ENCODE measurements around the gene ARL13B. TPM values are rescaled to one million over a fixed set of nuclear protein-coding genes. Genes with fewer than 3 reads are reported as not detected.
"Not testable (repeated sequence)": the region's sequence is repeated elsewhere in the genome, so short reads cannot be mapped to it uniquely, and the experiment has no call there.

The ARL13B gene
- total RNA-seq, 1 donor from 2014 or later, result 8.9 TPM

DNA sequence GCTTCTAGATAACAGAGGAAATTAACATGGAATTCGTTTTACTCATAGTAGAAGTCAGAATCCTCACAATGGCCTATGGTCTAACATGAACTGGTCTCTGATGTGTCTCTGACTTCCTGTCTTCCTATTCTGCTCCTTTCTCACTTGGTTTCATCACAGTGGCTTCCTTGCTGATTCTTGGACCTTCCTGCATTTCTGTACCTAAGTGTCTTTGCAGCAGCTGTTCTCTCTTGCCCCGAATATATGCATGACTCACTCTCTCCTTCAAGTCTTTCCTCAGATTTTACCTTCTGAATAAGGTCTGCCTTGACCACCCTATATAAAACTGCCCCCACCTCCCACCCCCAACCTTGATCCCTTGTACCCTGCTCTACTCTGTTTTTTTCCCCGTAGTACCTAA lies 14.1 kb downstream of the ARL13B start:
- no peak for DNase-seq (ENCODE audit: low spot score)

DNA sequence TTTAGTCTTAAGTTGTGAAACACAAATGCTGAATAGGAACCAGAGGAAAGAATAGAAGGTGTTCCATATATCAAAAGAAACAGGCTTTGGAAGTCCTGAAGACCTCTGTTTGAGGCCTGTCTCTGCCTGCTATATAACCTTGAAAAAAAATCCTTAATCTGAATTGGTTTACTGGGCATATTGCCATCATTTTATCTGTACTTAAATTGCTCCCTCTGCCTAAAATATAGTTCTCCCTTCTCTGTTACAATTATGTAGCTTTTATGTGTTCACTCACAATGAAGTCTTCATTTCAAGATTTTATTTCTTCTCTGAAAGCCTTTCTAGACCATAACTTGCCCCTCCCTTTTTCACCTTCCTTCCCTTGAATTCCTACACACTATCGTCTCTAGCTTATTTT lies 21.2 kb downstream of the ARL13B start:
- DNase-seq (ENCODE audit: low spot score), result no peak

DNA sequence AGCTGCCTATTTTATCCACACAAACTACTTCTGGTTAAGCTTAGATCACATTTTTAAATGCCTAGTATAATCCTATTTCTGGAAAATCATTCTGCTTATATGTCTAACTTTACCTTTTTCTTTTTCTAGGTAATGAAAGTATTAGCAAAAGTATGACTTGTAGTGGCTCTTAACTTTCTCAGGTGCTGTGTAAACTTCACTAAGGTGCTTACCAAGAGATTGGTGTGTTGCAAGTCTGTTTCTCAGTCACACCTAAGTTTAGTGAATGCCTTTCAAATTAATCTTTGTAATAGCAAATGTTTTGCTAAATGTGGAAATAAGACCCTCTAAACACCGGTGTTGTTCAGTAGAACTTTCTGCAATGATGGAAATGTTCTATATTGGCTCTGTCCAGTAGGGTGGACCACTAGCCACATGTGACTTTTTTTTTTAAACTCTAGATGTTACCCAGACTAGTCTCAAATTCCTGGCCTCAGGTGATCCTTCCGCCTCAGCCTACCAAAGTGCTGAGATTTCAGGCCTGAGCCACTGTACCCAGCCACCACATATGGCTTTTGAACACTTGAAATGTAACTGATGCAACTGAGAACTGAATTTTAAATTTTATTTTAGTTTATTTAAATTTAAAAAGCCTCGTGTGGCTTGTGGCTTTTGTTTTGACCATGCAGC lies 22.0 kb downstream of the ARL13B start:
- no peak for DNase-seq (ENCODE audit: low spot score)

DNA sequence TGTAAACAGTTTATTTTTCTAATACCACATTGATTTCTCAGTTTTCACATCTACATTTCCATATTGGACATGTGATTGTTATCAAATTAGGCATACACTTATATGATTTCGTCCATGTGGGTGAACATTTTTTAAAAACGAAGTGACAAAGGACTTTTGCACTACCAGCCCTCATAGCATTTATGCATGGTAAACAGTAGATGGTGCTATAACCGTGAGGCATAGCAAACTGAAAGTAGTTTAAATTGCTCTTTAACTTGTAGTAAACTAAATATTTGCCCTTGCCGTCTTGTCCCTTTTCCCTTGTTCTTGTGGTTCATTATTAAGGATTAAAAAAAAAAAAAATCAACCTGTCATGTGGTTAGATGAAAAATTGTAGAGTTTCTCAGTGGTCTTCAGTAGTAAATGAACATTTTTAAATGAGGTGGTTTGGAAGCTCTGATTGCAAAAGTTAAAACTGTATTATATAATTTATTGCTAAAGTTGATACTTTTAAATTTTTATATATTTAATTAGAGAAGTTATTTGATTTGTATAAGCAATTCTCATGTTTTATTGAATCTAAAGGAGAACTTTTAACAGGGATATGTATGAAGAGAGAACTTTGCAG lies 24.5 kb downstream of the ARL13B start:
- no peak for DNase-seq (ENCODE audit: low spot score)

DNA sequence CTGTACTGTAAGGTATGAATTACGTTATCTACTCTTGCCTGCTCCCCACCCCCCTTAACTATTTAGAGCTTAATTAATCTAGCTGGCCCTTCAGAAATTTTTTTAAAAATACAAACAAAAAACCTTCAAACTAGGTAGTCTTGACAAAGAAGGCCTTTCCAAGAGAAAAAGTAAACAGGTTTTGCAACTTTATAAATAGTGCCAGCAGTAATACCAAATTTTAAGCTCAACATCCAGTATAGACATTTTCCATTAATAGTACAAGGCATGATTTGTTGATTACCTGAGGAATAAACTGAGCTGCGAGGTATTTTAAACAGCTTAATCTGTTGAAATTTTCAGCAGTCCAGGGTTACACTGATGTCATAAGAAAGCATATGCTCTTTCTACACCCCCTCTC lies 28.3 kb downstream of the ARL13B start:
- no peak for DNase-seq (ENCODE audit: low spot score)

DNA sequence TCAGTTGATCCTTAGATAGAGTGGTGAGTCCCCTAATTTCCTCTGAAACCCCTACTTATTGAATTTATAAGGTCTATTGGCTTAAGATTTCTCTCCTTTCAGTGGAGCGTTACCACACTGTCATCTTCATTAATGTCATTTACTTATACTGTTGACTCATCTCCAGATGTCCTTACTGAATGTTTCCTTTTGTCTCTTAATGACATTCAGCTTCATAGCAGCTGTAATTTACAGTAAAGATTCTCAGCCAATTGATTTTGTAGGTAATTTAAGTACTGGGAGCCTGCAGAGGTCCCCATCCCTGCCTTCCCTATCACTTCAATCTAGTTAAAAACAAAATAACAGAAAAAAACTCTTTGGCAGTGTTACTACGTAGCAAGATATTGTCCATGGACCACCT lies 29.7 kb downstream of the ARL13B start:
- DNase-seq (ENCODE audit: low spot score), result no peak

DNA sequence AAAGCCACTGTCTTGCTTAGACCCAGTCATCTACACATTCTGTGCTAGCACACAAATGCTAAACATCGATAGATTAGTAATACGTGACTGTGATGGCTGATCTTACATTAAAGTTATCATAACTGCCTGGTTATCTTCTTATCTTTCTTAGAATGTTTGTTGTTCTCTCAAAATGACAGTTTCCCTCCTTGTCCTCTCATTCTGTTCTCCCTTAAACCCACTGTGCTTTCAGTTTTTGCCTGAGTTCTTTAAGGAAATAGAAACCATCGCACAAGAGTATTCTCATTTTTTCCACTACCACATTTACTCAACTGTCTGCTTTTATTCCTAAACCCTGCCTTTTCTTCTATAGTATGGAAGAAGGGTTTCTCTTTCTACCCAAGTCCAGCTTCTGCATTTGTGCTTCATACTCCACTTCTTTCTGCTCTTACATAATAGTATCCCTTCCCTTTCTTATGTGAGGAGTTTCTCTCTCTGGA lies 31.3 kb downstream of the ARL13B start:
- no peak for DNase-seq (ENCODE audit: low spot score)

DNA sequence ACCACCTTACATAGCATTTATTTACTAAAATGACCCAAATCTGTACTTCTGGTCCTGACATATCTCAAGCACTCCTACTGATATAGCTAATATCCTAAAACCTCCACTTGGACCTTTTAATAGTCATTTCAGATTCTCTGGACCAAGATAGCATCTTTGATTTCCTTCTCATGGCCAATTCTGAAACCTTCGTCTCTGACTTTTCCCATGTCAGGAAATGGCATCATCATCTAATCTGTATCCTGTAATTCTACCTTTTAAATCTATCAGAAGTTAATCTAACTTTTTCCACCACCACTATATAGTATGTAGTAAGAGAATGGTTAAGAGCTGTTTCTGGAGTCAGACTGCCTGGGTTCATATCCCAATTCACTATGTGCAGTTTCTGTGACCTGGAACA lies 32.2 kb downstream of the ARL13B start:
- no peak for DNase-seq (ENCODE audit: low spot score)

DNA sequence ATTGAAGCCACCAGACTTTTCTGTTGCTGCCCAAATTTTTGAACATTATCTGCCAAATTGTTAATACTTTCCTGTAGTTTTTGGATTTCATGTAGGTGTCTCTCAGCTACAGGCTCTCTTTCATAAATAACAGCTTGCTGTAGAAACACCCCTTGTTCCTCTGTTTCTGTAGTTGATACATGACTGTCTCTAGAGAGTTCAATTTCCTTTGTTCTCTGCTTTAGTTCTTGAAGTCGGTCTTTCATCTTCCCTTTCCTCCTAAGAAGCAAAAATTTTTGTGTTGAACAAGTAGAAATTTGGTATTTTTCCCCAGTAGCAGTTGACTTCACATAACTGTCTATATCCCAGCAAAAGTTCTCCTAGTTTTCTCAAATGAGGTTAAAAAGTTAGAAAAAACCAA lies 35.1 kb downstream of the ARL13B start:
- DNase-seq (ENCODE audit: low spot score), result no peak

DNA sequence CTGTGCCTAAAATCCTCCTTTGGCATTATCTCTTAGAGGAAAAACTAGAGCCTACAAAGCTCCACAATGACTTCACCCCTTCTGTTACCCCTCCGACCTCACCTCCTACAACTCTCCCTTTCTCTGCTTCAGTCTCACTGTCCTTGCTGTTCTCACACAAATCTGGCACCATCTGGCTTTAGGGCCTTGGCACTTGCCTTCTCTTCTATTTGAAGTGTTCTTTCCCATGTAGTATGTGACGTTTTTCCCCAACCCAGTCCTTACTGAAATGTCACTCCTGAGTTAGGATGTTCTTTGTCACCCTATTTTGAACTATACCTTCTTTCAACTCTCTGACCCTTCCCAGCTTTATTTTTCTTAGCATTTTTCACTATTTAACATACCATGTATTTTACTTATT lies 39.7 kb downstream of the ARL13B start:
- no peak for DNase-seq (ENCODE audit: low spot score)

DNA sequence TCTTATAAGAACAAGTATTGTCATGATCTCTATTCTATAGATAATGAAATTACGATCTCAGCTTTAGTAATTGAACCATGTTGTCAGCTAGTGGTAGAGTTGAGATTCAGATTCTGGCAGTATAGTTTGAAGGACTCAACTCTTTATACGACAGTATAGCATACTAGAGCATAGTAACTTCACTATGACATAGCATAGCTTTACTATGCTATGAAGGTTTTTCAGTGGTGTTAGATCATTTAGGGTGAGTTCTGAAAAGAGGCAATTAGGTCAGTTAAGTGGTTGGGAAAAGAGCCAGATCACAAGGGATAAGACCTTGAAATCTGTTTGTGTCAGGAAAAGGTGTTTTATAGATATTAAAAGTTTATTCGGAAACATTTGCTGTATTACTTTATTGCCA lies 40.3 kb downstream of the ARL13B start:
- DNase-seq (ENCODE audit: low spot score), result no peak

DNA sequence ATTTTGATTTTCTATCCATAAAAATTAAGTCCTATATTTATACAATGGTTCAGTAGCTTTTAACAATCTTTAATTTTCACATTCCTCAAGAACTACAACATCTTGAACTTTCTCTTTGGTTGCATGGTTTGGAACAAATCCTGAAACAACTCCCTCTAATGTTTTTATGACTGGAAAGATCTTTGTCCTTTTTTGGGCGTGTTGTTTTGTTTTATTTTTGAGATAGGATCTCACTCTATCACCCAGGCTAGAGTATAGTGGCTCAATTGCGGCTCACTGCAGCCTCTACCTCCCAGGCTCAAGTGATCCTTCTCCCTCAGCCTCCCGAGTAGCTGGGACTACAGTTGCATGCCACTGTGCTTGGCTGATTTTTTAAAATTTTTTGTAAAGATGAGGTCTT lies 44.4 kb downstream of the ARL13B start:
- DNase-seq (ENCODE audit: low spot score), result no peak

DNA sequence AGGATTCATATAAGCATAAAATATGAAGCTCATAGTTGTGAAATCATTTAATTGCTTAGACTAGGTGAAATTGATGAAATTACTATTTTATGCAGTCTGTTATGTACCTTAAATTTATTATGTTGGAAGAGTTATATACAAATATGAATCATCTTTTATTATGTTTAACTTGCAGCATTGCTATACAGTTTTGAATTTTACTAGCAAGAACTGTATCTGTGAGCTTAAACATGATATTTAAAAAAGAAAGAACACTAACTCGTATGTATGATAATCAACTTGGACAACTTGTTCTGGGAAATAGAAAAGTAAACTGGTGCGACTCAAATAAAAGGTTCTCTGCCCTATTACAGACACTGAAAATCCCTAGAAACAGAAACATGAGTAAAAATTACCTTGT lies 46.7 kb downstream of the ARL13B start:
- no peak for DNase-seq (ENCODE audit: low spot score)

DNA sequence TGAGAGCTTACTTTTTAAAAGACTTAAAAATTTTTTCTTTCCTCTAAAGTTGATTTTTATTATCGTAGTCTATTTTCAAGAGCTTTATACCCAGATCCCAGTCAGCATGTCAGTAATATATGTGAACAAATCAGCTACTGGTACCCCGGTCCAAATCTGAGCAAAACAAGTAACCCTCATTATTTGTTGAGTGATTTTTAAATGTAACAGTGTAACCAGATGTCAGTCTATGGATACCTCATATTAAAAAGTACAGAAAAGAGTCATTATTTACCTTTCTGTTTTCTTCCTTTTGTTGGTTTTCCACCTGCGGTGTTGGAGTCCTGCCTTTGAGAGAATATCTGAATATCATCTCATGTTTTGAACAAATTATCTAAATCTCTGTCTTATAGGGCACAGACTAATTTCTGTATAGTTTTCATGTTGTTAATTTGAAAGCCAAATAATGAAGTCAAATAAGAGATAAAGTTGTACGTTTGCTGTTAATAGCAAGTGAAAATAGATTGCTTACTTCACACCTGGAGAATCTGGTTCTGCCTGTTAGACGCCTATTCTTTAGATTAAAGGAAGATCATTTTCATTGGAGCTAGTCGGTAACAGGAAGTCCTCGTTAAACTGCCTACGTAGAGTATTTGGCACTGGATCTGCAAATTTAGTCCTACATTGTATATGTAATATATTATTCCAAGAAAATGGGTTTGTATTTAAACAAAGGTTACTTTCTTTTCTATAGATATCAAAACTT lies 48.3 kb downstream of the ARL13B start, which contains the start of gene STX19:
Gene STX19, minus strand, starts transcription at position 505 of the 745 bp plus-strand sequence. CDS start 13,328 bp downstream, outside the sequence.
- DNase-seq (ENCODE audit: low spot score), result no peak

DNA sequence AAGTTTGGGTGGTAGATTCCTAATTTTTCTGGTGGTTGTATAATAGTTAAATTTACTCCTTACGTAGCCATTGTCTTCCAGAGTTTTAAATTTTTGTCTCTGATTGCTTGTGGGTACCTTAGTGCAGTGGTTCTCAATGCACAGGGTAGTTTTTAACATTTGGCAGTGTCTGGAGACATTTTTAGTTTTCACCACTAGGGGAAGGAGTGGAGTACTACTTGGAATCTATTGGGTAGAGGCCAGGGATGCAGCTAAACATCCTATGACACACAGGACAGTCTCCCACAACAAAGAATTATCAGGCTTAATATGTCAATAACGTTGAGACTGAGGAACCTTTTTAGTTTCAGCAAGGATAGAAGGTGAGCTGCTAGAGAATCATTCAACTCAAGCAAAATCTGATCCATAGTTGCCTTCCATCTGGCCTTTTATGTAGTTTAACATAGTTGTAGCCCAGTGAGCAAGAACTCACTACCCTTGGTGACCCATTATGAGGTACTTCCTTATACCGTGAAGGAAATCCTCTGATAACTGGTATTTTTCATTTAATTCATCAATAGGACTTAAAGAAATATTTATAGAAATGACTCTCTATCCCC lies 57.1 kb downstream of the ARL13B start:
- DNase-seq (ENCODE audit: low spot score), result no peak

DNA sequence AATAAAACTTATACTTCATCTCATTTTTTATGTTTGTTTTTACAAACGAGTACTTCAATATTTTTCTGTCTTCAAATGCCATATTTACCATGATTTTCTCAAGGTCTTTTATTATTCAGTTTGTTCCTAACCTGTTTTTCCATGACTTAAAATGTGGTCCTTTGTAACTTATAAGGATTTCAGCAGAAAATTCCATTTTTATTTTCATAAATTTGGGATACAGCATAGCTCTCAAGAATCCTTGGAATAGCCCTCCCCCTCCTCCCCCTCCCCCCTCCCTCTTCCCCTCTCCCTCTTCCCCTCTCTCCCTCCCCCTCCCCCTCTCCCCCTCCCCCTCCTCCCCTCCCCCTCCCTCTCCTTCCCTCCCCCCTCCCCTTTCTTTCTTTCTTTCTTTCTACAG lies 63.3 kb downstream of the ARL13B start:
- DNase-seq (ENCODE audit: low spot score), result no peak

DNA sequence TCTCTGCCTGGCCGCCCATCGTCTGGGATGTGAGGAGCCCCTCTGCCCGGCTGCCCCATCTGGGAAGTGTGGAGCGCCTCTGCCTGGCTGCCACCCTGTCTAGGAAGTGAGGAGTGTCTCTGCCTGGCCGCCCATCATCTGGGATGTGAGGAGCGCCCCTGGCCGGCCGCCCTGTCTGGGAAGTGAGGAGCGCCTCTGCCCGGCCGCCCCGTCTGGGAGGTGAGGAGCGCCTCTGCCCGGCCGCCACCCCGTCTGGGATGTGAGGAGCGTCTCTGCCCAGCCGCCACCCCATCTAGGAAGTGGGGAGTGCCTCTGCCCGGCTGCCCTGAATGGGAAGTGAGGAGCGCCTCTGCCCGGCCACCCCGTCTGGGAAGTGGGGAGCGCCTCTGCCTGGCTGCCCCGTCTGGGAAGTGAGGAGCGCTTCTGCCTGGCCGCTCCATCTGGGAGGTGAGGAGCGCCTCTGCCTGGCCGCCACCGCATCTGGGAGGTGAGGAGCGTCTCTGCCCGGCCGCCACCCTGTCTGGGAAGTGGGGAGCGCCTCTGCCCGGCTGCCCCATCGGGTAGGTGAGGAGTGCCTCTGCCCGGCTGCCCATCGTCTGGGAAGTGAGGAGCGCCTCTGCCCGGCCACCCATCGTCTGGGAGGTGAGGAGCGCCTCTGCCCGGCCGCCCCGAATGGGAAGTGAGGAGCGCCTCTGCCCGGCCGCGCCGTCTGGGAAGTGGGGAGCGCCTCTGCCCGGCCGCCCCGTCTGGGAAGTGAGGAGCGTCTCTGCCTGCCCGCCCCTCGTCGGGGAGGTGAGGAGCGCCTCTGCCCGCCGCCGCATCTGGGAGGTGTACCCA lies 64.4 kb downstream of the ARL13B start:
- DNase-seq (ENCODE audit: low spot score), result not testable (repeated sequence)

DNA sequence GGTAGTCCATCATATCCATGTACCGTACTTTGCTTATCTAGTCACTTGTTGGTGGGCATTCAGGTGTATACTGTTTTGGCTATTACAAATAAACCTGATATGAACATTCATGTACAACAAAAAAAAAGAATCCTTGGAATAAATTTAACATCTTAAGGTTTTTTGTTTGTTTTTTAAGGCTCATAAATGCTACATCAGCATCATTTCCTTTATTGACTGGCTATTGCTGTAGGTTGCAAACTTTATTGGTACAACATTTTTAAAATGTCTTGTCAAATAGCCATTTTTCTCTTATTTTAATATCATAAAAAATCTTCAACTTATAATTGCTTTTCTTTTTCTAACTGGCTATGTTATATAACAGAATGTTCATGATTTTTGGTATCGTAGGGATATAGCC lies 66.6 kb downstream of the ARL13B start:
- DNase-seq (ENCODE audit: low spot score), result no peak

DNA sequence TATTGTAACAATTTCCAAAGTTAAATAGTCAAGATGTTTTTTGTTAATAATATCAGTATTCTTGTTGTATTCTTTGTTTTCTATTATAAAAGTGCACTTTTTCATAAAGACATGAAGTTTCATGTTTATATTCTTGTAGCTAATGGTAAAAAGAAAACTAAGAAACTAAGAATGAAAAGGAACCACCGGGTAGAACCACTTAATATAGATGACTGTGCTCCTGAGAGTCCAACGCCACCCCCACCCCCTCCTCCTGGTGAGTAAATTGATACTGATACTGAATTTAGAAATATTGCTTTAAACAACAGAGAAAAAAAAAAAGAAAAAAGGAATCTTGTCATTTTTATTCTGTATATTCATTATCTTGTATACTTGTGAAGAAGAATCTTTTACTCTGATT lies 69.3 kb downstream of the ARL13B start:
- no peak for DNase-seq (ENCODE audit: low spot score)

DNA sequence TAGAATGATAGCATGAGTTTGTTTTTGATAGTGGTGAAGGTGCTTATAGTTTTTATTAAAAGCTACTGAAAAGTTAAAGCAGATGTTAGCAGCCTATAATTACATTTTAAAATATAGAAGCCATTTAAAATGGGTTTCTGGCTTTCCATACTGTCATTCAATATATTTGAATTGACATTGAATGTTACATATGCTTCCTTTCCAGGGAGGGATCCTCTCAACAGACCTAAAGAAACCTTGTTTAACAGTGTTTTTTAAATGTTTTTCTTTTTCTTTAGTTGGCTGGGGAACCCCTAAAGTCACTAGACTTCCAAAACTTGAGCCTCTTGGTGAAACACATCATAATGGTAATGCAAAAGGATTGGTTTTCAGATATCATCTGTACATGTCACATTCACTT lies 70.6 kb downstream of the ARL13B start:
- DNase-seq (ENCODE audit: low spot score), result no peak

DNA sequence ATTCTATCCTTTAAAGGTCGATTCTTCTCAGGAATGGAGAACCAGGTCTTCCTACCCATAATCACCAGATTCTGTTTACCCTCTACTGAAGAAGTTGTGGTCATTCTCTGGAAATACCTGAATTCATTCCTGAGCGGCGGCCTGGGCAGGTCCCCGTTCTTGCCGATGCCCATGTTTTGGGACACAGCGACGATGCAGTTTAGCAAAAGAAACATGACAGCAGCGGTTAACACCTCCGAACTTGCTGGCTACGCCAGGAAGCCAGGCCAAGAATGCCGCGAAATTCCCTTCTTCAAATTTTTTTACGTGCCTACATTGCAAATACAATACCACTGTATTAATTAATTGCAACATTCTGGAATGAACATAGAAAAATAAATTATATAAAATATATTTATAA lies 81.3 kb downstream of the ARL13B start:
- DNase-seq (ENCODE audit: low spot score), result no peak

Measured in ureter (tissue), 1 donor.